Measurements from ENCODE around the gene DAD1.

- TF ChIP-seq GATA3 (IDR thresholded peaks at IDR 0.05; ENCODE audit: low read depth, low read length) (no peak), GATA2 (IDR thresholded peaks at IDR 0.05; ENCODE audit: low read depth, low read length) (no peak)
Measured at GRCh38 chr14:22535126-22535525, 53.9 kb downstream of the DAD1 start.

All from SH-SY5Y (cell line).